Endothelial cell of umbilical vein (primary cell): Measurements from ENCODE around the gene SLC25A31. TPM values are rescaled to one million over a fixed set of nuclear protein-coding genes. Genes with fewer than 3 reads are reported as not detected.

Experiments
- BruUV-seq: library from RNA; stranded (reverse); fragments of 400-500 nt; replicated peaks from 2 replicates; lab custom pipeline; 2021; lab: Mats Ljungman, UMichigan
- CTCF ChIA-PET: fragments of 300-600, 350-600 bp; sonication (Branson Sonifier 250); formaldehyde crosslinking; loops from one replicate; lab custom pipeline; 2021; ENCODE audit warnings: antibody characterized with exemption, inconsistent platforms; lab: Charles Lee
- POLR2A ChIA-PET: fragments of 300-600, 350-600 bp; sonication (Branson Sonifier 250); formaldehyde crosslinking; loops from one replicate; lab custom pipeline; 2021; ENCODE audit warnings: antibody characterized with exemption, inconsistent platforms; lab: Charles Lee
- DNase-seq: peaks from one replicate; pipeline ENCODE4 v3.0.0-alpha.2; 2011; ENCODE audit warnings: low read depth, low spot score
- FAIRE-seq: peaks from 2 replicates; lab custom pipeline; 2011; peaks lifted over from hg19 to GRCh38; lab: Jason Lieb, UNC
- H2AFZ ChIP-seq: 2 replicates; pipeline ENCODE4 v1.6.0; 2012; ENCODE audit warnings: low read depth, low read length, control low read depth, inconsistent platforms
- H3K27ac ChIP-seq: 2 replicates; pipeline ENCODE4 v1.5.1; 2011; ENCODE audit warnings: low read depth, mild to moderate bottlenecking, control low read depth, low read length, moderate library complexity; ENCODE audit not compliant: insufficient read depth
- H3K27me3 ChIP-seq, 2 experiments: 2 replicates each; pipeline versions ENCODE4 v1.6.0 to v1.6.1; 2011; ENCODE audit warnings: low read length in 2 of 2, mixed read lengths in 1 of 2; ENCODE audit not compliant: control insufficient read depth in 2 of 2, insufficient read depth in 2 of 2
- H3K36me3 ChIP-seq, 2 experiments: 2 replicates in 1 of 2; 3 replicates in 1 of 2; pipeline ENCODE4 v1.5.1; 2011; ENCODE audit warnings: low read length in 2 of 2, mild to moderate bottlenecking in 1 of 2, moderate library complexity in 1 of 2; ENCODE audit not compliant: control insufficient read depth in 2 of 2, insufficient read depth in 2 of 2; ENCODE audit errors: extremely low read depth in 1 of 2
- H3K4me1 ChIP-seq: 3 replicates; pipeline ENCODE4 v1.5.1; 2011; ENCODE audit warnings: mild to moderate bottlenecking, low read length; ENCODE audit not compliant: control insufficient read depth, insufficient read depth; ENCODE audit errors: extremely low read depth
- H3K4me2 ChIP-seq: 2 replicates; pipeline ENCODE4 v1.6.1; 2011; ENCODE audit warnings: low read length, control low read depth, mixed read lengths; ENCODE audit not compliant: insufficient read depth
- H3K4me3 ChIP-seq, 3 experiments: fragments of 200-600 bp in 1 of 3; sonication (generic), shearing (Covaris generic) in 1 of 3; replicated peaks in 1 of 3; 2 replicates each; pipeline ENCODE4 v1.5.1; 2011 to 2016; ENCODE audit warnings: control low read depth in 3 of 3, low read length in 3 of 3, mild to moderate bottlenecking in 2 of 3, inconsistent platforms in 1 of 3, low read depth in 1 of 3, moderate library complexity in 1 of 3; ENCODE audit not compliant: insufficient read depth in 1 of 3
- H3K79me2 ChIP-seq: 2 replicates; pipeline ENCODE4 v1.6.0; 2012; ENCODE audit warnings: low read length, inconsistent platforms; ENCODE audit not compliant: control insufficient read depth, insufficient read depth
- H3K9ac ChIP-seq: replicated peaks from 2 replicates; pipeline ENCODE3; 2011; ENCODE audit warnings: low read length, control low read depth; ENCODE audit not compliant: insufficient read depth; ENCODE audit errors: extremely low read depth
- H3K9me1 ChIP-seq: replicated peaks from 3 replicates; pipeline ENCODE4 v1.6.0; 2011; ENCODE audit warnings: mild to moderate bottlenecking, low read length; ENCODE audit not compliant: control insufficient read depth, insufficient read depth; ENCODE audit errors: extremely low read depth
- H3K9me3 ChIP-seq: replicated peaks from 2 replicates; pipeline ENCODE4 v1.5.1; 2012; ENCODE audit warnings: low read length, inconsistent platforms; ENCODE audit not compliant: control insufficient read depth, insufficient read depth
- H4K20me1 ChIP-seq: replicated peaks from 2 replicates; pipeline ENCODE3; 2011; ENCODE audit warnings: mild to moderate bottlenecking, low read length; ENCODE audit not compliant: control insufficient read depth, insufficient read depth; ENCODE audit errors: extremely low read depth
- CTCF ChIP-seq, 2 donors: IDR thresholded peaks; 1 replicate in 1 of 2; 2 replicates in 1 of 2; pipeline ENCODE4 v1.5.1; 2011; ENCODE audit warnings: low read length in 2 of 2, mild to moderate bottlenecking in 2 of 2, moderate library complexity in 2 of 2, control low read depth in 1 of 2, inconsistent platforms in 1 of 2, low read depth in 1 of 2; ENCODE audit not compliant: insufficient read depth in 1 of 2; ENCODE audit errors: extremely low read depth in 1 of 2
- EZH2 ChIP-seq: IDR thresholded peaks from 2 replicates; pipeline ENCODE4 v1.6.1; 2012; ENCODE audit warnings: borderline replicate concordance, low read depth, mild to moderate bottlenecking, moderate library complexity, low read length, inconsistent platforms; ENCODE audit not compliant: severe bottlenecking
- FOS ChIP-seq: IDR thresholded peaks from 2 replicates; pipeline ENCODE4 v1.6.1; 2011; ENCODE audit warnings: mild to moderate bottlenecking, low read length, moderate library complexity, borderline replicate concordance; ENCODE audit not compliant: insufficient read depth
- GATA2 ChIP-seq: IDR thresholded peaks from 2 replicates; pipeline ENCODE4 v1.7.0; 2011; ENCODE audit warnings: low read depth, mild to moderate bottlenecking, moderate library complexity, mixed read lengths, low read length; ENCODE audit not compliant: insufficient read length, insufficient read depth
- JUN ChIP-seq: IDR thresholded peaks from 2 replicates; pipeline ENCODE4 v1.6.1; 2011; ENCODE audit warnings: borderline replicate concordance, low read depth; ENCODE audit not compliant: insufficient read length, insufficient read depth
- MAX ChIP-seq: IDR thresholded peaks from 2 replicates; pipeline ENCODE4 v1.6.1; 2011; ENCODE audit not compliant: insufficient read depth, insufficient read length
- MYC ChIP-seq: IDR thresholded peaks from one replicate; pipeline ENCODE4 v1.6.1; 2011; ENCODE audit warnings: mild to moderate bottlenecking, low read depth, low read length
- POLR2A ChIP-seq: IDR thresholded peaks from 2 replicates; pipeline ENCODE4 v1.6.1; 2012; ENCODE audit warnings: low read depth, mild to moderate bottlenecking, control low read depth, low read length
- POLR2AphosphoS5 ChIP-seq: IDR thresholded peaks from 2 replicates; pipeline ENCODE4 v1.6.1; 2012; ENCODE audit warnings: low read depth, mild to moderate bottlenecking, control low read depth, low read length, moderate library complexity; ENCODE audit not compliant: insufficient read depth
- dilution Hi-C: fragments of 300-500 bp; cut with MboI; formaldehyde crosslinking; loops from one replicate; pipeline ENCODE4 v1.15.0; 2019; ENCODE audit warnings: low sequenced_read_pairs; ENCODE audit not compliant: extremely low pct_ligation_motif_present
- intact Hi-C: fragments of 100-400 bp; cut with micrococcal nuclease; formaldehyde crosslinking; loops from one replicate; pipeline ENCODE4 v1.10.0; 2022
- polyA plus RNA-seq, 4 experiments: library from polyadenylated mRNA; depleted of rRNA in 3 of 4; stranded (reverse) in 3 of 4; unstranded in 1 of 4; fragments of >200 nt; gene quantifications; 2 replicates each; pipeline versions ENCODE4 v1.2.1 to v1.2.3, GENCODE V29; 2011 to 2012; ENCODE audit warnings: missing spikeins in 1 of 4
- total RNA-seq: library from RNA; stranded (reverse); gene quantifications from 2 replicates; pipeline ENCODE4 v1.2.3, GENCODE V29; 2021

SLC25A31 gene
- total and polyA plus RNA-seq, 2 donors (not counting 3 experiments of a cell fraction or from before 2014, with no cell fraction given), result not detected

- H3K9me1 ChIP-seq, result no peaks in the 10 kb centered on the region
- FAIRE-seq (no peak), DNase-seq (no peak)
- H2AFZ ChIP-seq, result no peak overlapping the region
- no peaks in the 10 kb centered on the region for H3K36me3 ChIP-seq
- no peaks in the 10 kb centered on the region for H3K79me2 ChIP-seq
- no peaks in the 10 kb centered on the region for H3K9me3 ChIP-seq
- BruUV-seq, result no TSS peak
- dilution Hi-C loops (no loop called here), intact Hi-C loops (no loop called here)
- H3K27ac ChIP-seq, result no peak overlapping the region
- H3K4me3 ChIP-seq, result no peak overlapping the region
- POLR2A ChIA-PET, result no interaction called here
- TF ChIP-seq CTCF (IDR thresholded peaks at IDR 0.05; ENCODE audit: extremely low read depth in 1 of 2, insufficient read depth in 1 of 2, low read depth in 1 of 2, low read length in 2 of 2), result no peak
- TF ChIP-seq POLR2A, result no peak
- no peak for TF ChIP-seq MYC
- TF ChIP-seq GATA2, result no peak
- TF ChIP-seq MAX, result no peak
- TF ChIP-seq JUN, result no peak
- TF ChIP-seq POLR2AphosphoS5, result no peak
- no peak for TF ChIP-seq FOS
- TF ChIP-seq EZH2, result no peak
- no peak overlapping the region for H3K4me2 ChIP-seq
- no peak overlapping the region for H3K9ac ChIP-seq
- no peaks in the 10 kb centered on the region for H4K20me1 ChIP-seq
- peaks cover 2 to 5% of the 10 kb centered on the region in 2 experiments for H3K27me3 ChIP-seq
- CTCF ChIA-PET, result no interaction called here
- H3K4me1 ChIP-seq, result no peaks in the 10 kb centered on the region
Measured at GRCh38 chr4:127748957-127749356, 18.8 kb downstream of the SLC25A31 start.
